ENCODE data around the gene PPP3CA.

Gene PPP3CA

DNA sequence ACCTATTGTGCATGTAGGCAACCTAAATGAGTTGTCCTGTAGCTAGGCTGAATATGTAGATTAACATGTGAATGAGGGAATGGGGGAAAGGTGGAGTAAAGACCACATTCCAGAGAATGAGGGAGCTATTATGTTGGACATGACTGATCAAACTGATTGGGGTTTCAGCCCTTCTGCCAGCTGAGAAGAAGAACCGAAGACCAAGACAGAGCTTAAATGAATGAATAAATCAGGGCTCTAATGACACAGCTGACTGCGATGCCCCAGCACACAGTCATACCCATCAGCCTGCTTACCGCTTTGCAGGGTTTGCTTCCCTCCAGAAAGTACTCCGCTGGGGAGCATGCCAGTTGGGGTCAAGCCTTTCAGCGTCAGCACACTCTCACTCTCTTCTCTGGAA, 315.4 kb downstream of the PPP3CA start:
- no peaks in the 10 kb centered on the region for H3F3A ChIP-seq (ENCODE audit: insufficient read depth, low read length)
- H3K36me3 ChIP-seq (replicated peaks; ENCODE audit: insufficient read depth, low read length), result no peaks in the 10 kb centered on the region
- H3K9ac ChIP-seq (ENCODE audit: low read length), result no peak overlapping the region
- no peaks in the 10 kb centered on the region for H3K27me3 ChIP-seq (replicated peaks; ENCODE audit: insufficient read depth, low read length)
- H3K79me2 ChIP-seq (ENCODE audit: low read length), result no peaks in the 10 kb centered on the region
- H3K9me3 ChIP-seq (replicated peaks; ENCODE audit: insufficient read depth, low read length), result no peaks in the 10 kb centered on the region
- DNase-seq, result no peak
- TF ChIP-seq CTCF (IDR thresholded peaks at IDR 0.05; ENCODE audit: low read length) (no peak), EZH2 (optimal IDR thresholded peaks at IDR 0.05; ENCODE audit: low read depth, low read length) (no peak), EZH2phosphoT487 (IDR thresholded peaks at IDR 0.05; ENCODE audit: low read length) (no peak)
- no peak overlapping the region for H3K27ac ChIP-seq (ENCODE audit: low read length)
- no peak overlapping the region for H3K4me2 ChIP-seq (ENCODE audit: low read depth, low read length)
- no peaks in the 10 kb centered on the region for H3K9me2 ChIP-seq (replicated peaks; ENCODE audit: insufficient read depth, low read length)
- no peaks in the 10 kb centered on the region for H3K4me1 ChIP-seq (ENCODE audit: low read length)
- H4K20me1 ChIP-seq (ENCODE audit: insufficient read depth, low read length), result no peaks in the 10 kb centered on the region
- no peak overlapping the region for H3K4me3 ChIP-seq (ENCODE audit: low read length)
- no peak overlapping the region for H2AFZ ChIP-seq (ENCODE audit: low read length)

DNA sequence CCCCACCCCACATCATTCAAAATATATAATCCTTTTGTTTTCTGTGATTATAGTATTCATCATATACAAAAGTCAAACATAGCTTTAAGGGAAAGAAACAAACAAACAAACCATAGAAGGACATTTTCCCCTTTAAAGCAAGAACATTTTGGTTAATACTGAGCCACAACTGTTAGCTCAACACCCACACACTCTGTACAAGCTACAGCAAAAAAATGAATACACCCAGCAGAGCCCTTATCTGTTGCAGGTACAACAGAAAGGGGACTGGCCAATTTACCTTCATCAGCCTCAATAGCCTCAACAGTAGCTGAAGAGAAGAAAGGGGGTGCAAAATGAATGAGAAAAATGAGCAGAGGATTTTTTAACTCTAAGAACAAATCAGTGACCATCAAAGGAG, 318.4 kb downstream of the PPP3CA start:
- no peak for TF ChIP-seq EZH2 (optimal IDR thresholded peaks at IDR 0.05; ENCODE audit: low read depth, low read length)
- no peak for TF ChIP-seq CTCF (IDR thresholded peaks at IDR 0.05; ENCODE audit: low read length)
- no peak for TF ChIP-seq EZH2phosphoT487 (IDR thresholded peaks at IDR 0.05; ENCODE audit: low read length)
- Histone ChIP-seq H3K36me3 (replicated peaks; ENCODE audit: insufficient read depth, low read length) (no peaks in the 10 kb centered on the region), H3K27me3 (replicated peaks; ENCODE audit: insufficient read depth, low read length) (no peaks in the 10 kb centered on the region), H3K9me3 (replicated peaks; ENCODE audit: insufficient read depth, low read length) (no peaks in the 10 kb centered on the region), H3K9me2 (replicated peaks; ENCODE audit: insufficient read depth, low read length) (no peaks in the 10 kb centered on the region), H3K4me2 (ENCODE audit: low read depth, low read length) (no peak overlapping the region), H2AFZ (ENCODE audit: low read length) (no peak overlapping the region), H4K20me1 (ENCODE audit: insufficient read depth, low read length) (no peaks in the 10 kb centered on the region), H3F3A (ENCODE audit: insufficient read depth, low read length) (no peaks in the 10 kb centered on the region), H3K27ac (ENCODE audit: low read length) (no peak overlapping the region), H3K9ac (ENCODE audit: low read length) (no peak overlapping the region), H3K4me1 (ENCODE audit: low read length) (no peaks in the 10 kb centered on the region), H3K4me3 (ENCODE audit: low read length) (no peak overlapping the region), H3K79me2 (ENCODE audit: low read length) (no peaks in the 10 kb centered on the region)
- DNase-seq, result no peak

DNA sequence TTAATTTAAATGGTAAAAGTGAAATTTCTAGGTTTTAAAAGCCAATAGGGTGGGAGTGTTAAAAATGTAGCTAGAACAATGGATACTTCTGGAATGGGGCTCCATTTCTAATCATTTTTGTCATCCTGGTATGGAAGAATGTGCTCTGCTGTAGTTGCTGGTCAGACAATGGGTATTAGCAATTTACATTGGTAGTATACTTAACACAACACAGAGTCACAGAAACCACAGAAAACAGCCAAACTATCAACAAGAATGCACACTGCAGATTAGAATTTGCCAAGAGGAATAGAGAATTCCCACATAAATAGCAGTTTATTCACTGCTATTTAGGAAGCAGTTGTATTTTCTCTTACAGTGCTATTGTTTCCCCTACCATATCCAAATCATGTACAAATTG, 319.6 kb downstream of the PPP3CA start:
- DNase-seq, result no peak

More for the DNA sequence above, 319.6 kb downstream of the PPP3CA start:
- Histone ChIP-seq H3K4me3 (ENCODE audit: low read length) (no peak overlapping the region), H4K20me1 (ENCODE audit: insufficient read depth, low read length) (no peaks in the 10 kb centered on the region), H3K4me1 (ENCODE audit: low read length) (no peaks in the 10 kb centered on the region), H3K79me2 (ENCODE audit: low read length) (no peaks in the 10 kb centered on the region), H3F3A (ENCODE audit: insufficient read depth, low read length) (no peaks in the 10 kb centered on the region), H3K36me3 (replicated peaks; ENCODE audit: insufficient read depth, low read length) (no peaks in the 10 kb centered on the region), H3K4me2 (ENCODE audit: low read depth, low read length) (no peak overlapping the region), H3K9me2 (replicated peaks; ENCODE audit: insufficient read depth, low read length) (no peaks in the 10 kb centered on the region), H3K9ac (ENCODE audit: low read length) (no peak overlapping the region), H2AFZ (ENCODE audit: low read length) (no peak overlapping the region), H3K27me3 (replicated peaks; ENCODE audit: insufficient read depth, low read length) (no peaks in the 10 kb centered on the region), H3K27ac (ENCODE audit: low read length) (no peak overlapping the region), H3K9me3 (replicated peaks; ENCODE audit: insufficient read depth, low read length) (no peaks in the 10 kb centered on the region)
- no peak for TF ChIP-seq CTCF (IDR thresholded peaks at IDR 0.05; ENCODE audit: low read length)
- no peak for TF ChIP-seq EZH2 (optimal IDR thresholded peaks at IDR 0.05; ENCODE audit: low read depth, low read length)
- TF ChIP-seq EZH2phosphoT487 (IDR thresholded peaks at IDR 0.05; ENCODE audit: low read length), result no peak

Measured in MM.1S (cell line).